HepG2 (cell line): ENCODE measurements around the gene SSC5D. TPM values are rescaled to one million over a fixed set of nuclear protein-coding genes. Genes with fewer than 3 reads are reported as not detected.

Source experiments
- ARNTL ChIP-seq: sonication (generic); formaldehyde crosslinking; IDR thresholded peaks from 2 replicates; pipeline ENCODE4 v1.4.0; 2020; ENCODE audit warnings: mild to moderate bottlenecking, missing genetic modification reagents
- DBP ChIP-seq: sonication (generic); formaldehyde crosslinking; IDR thresholded peaks from 2 replicates; pipeline ENCODE4 v1.4.0; 2020; ENCODE audit warnings: missing genetic modification reagents; ENCODE audit errors: not compliant biosample characterization
- HOXA3 ChIP-seq: sonication (generic); formaldehyde crosslinking; IDR thresholded peaks from 2 replicates; pipeline ENCODE4 v1.5.0; 2020; ENCODE audit warnings: missing genetic modification reagents
- ISX ChIP-seq: sonication (generic); formaldehyde crosslinking; conservative IDR thresholded peaks from 2 replicates; pipeline ENCODE4 v1.5.0; 2020; ENCODE audit warnings: missing genetic modification reagents
- KDM5B ChIP-seq: sonication (generic); formaldehyde crosslinking; IDR thresholded peaks from 2 replicates; pipeline ENCODE4 v1.4.0; 2020; ENCODE audit warnings: missing genetic modification reagents, mild to moderate bottlenecking, borderline replicate concordance
- KLF12 ChIP-seq: sonication (generic); formaldehyde crosslinking; IDR thresholded peaks from 2 replicates; pipeline ENCODE4 v1.4.0; 2020; ENCODE audit warnings: missing genetic modification reagents, borderline replicate concordance
- MLXIP ChIP-seq: sonication (generic); formaldehyde crosslinking; IDR thresholded peaks from 2 replicates; pipeline ENCODE4 v1.9.0; 2021; ENCODE audit warnings: missing genetic modification reagents, borderline replicate concordance
- MTA3 ChIP-seq: sonication (generic); formaldehyde crosslinking; IDR thresholded peaks from 2 replicates; pipeline ENCODE4 v1.4.0; 2020; ENCODE audit warnings: missing genetic modification reagents
- NCOR1 ChIP-seq: fragments of 200-600 bp; sonication (generic); IDR thresholded peaks from 2 replicates; pipeline ENCODE4 v1.7.0; 2017; ENCODE audit warnings: antibody characterized with exemption, low read length, borderline replicate concordance
- PAWR ChIP-seq: sonication (generic); formaldehyde crosslinking; IDR thresholded peaks from 2 replicates; pipeline ENCODE4 v1.4.0; 2020; ENCODE audit warnings: missing genetic modification reagents, mild to moderate bottlenecking, borderline replicate concordance
- SATB2 ChIP-seq: sonication (generic); formaldehyde crosslinking; IDR thresholded peaks from 2 replicates; pipeline ENCODE4 v1.5.0; 2020; ENCODE audit warnings: missing genetic modification reagents
- STAG1 ChIP-seq: sonication (generic); formaldehyde crosslinking; IDR thresholded peaks from 2 replicates; pipeline ENCODE4 v1.4.0; 2020; ENCODE audit warnings: missing genetic modification reagents
- TFDP2 ChIP-seq: sonication (generic); formaldehyde crosslinking; IDR thresholded peaks from 2 replicates; pipeline ENCODE4 v1.4.0; 2020; ENCODE audit warnings: missing genetic modification reagents
- TFE3 ChIP-seq: IDR thresholded peaks from 2 replicates; pipeline ENCODE4 v1.6.1; 2016
- U2AF1 ChIP-seq: fragments of 200-400 bp; formaldehyde crosslinking; optimal IDR thresholded peaks from 2 replicates; pipeline ENCODE3; 2017; ENCODE audit warnings: mild to moderate bottlenecking, low read depth, low read length
- ZBTB42 ChIP-seq: sonication (generic); formaldehyde crosslinking; IDR thresholded peaks from 2 replicates; pipeline ENCODE4 v1.5.0; 2020; ENCODE audit warnings: mild to moderate bottlenecking, missing genetic modification reagents
- ZNF441 ChIP-seq: sonication (generic); formaldehyde crosslinking; IDR thresholded peaks from 2 replicates; pipeline ENCODE4 v1.7.0; 2021; ENCODE audit warnings: missing genetic modification reagents, borderline replicate concordance
- ZNF746 ChIP-seq: sonication (generic); formaldehyde crosslinking; IDR thresholded peaks from 2 replicates; pipeline ENCODE4 v1.8.0; 2022; ENCODE audit warnings: mild to moderate bottlenecking, missing genetic modification reagents
- ZNF841 ChIP-seq: sonication (generic); formaldehyde crosslinking; IDR thresholded peaks from 2 replicates; pipeline ENCODE4 v1.8.1; 2023; ENCODE audit warnings: missing genetic modification reagents, borderline replicate concordance
- polyA plus RNA-seq, 8 experiments: library from polyadenylated mRNA; depleted of rRNA in 3 of 8; stranded (reverse) in 7 of 8; unstranded in 1 of 8; fragments of >200 nt; fragmentation: Illumina TruSeq in 4 of 8; extraction: Trizol in 4 of 8; gene quantifications; 2 replicates each; pipeline versions ENCODE4 v1.2.1 to v1.2.3, GENCODE V29; 2011 to 2016; ENCODE audit warnings: low read depth in 4 of 8, missing spikeins in 1 of 8, mixed read lengths in 1 of 8; ENCODE audit not compliant: insufficient read depth in 1 of 8
- total RNA-seq, 5 experiments: library from RNA; depleted of rRNA; stranded (reverse); fragments of >200 nt; fragmentation: Illumina TruSeq; extraction: Trizol; gene quantifications; 2 replicates each; pipeline ENCODE4 v1.2.3, GENCODE V29; 2016; ENCODE audit warnings: low read depth in 1 of 5
- TF ChIP-seq, protein P1 (sequence below): sonication (generic); formaldehyde crosslinking; IDR thresholded peaks from 2 replicates; pipeline ENCODE4 v1.4.0; 2020; ENCODE audit warnings: missing genetic modification reagents, mild to moderate bottlenecking, borderline replicate concordance

The SSC5D gene
- total and polyA plus RNA-seq, 2 of the 13 experiments (the other 11 are each of a cell fraction or from before 2014, with no cell fraction given): not detected

DNA sequence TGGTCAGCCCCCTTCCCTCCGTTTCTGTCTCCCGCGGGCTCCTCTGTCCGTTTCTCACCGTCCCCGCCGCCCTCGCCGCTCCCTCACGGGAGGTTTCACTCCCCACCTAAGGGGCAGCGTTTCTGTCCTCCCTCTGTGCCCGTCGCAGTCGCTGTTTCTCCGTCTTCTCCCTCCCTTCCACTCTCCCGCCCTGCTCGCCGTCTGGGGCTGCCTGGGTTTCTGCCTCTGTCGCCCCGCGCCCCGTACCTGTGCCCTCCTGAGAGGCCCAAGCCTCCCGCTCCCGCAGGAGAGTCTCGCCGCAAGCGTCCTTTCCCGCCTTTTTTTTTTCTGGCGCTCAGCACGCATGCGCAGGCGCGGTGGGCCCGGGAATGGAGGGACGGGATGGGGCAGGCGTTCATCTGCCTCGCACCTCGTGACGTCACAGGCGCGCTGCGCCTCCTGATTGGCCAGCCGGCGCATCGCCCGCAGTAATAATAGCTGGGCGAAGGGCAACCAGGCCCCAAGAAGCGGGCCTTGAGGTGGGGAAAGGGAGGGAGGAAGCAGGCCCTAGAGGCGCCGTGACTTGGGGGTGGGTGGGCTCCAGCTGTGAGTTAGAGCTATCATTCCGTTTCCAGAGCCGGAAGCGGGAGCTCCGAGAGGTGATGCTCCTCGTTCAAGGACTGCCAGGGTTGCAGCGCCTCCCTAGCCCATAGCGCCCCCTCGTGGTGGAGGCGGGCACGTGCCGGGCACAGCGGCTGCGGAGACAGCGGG, 15.4 kb downstream of the SSC5D start (continued):
- peak; percentile 42; the same call in 1 of the 2 replicates for TF ChIP-seq TFE3 (CRISPR knock-in tag)
- TF ChIP-seq ZBTB42 (CRISPR knock-in tag): no peak
- TF ChIP-seq ZNF746: no peak
- TF ChIP-seq U2AF1: no peak
- TF ChIP-seq NCOR1: no peak
- TF ChIP-seq HOXA3: peak; percentile 84
- TF ChIP-seq, protein P1, sequence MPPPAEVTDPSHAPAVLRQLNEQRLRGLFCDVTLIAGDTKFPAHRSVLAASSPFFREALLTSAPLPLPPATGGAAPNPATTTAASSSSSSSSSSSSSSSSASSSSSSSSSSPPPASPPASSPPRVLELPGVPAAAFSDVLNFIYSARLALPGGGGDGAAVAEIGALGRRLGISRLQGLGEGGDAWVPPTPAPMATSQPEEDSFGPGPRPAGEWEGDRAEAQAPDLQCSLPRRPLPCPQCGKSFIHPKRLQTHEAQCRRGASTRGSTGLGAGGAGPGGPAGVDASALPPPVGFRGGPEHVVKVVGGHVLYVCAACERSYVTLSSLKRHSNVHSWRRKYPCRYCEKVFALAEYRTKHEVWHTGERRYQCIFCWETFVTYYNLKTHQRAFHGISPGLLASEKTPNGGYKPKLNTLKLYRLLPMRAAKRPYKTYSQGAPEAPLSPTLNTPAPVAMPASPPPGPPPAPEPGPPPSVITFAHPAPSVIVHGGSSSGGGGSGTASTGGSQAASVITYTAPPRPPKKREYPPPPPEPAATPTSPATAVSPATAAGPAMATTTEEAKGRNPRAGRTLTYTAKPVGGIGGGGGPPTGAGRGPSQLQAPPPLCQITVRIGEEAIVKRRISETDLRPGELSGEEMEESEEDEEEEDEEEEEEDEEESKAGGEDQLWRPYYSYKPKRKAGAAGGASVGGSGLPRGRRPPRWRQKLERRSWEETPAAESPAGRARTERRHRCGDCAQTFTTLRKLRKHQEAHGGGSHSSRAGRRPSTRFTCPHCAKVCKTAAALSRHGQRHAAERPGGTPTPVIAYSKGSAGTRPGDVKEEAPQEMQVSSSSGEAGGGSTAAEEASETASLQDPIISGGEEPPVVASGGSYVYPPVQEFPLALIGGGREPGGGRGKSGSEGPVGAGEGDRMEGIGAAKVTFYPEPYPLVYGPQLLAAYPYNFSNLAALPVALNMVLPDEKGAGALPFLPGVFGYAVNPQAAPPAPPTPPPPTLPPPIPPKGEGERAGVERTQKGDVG (CRISPR knock-in tag): peak; percentile 67; the same call in 1 of the 2 replicates
- TF ChIP-seq DBP (CRISPR knock-in tag): peak; percentile 56
- no peak for TF ChIP-seq ZNF441 (CRISPR knock-in tag)
- TF ChIP-seq MTA3: no peak
- TF ChIP-seq SATB2 (CRISPR knock-in tag): no peak
- no peak for TF ChIP-seq PAWR (CRISPR knock-in tag)
- TF ChIP-seq KDM5B (CRISPR knock-in tag): no peak; the same call in 1 of the 2 replicates
- 0 out of 2 replicates have a peak, but pooled peaks have one; percentile 29 for TF ChIP-seq ZNF841
- TF ChIP-seq ISX (CRISPR knock-in tag): no peak
- peak; percentile 89 for TF ChIP-seq TFDP2 (CRISPR knock-in tag)
- no peak for TF ChIP-seq MLXIP
- 0 out of 2 replicates have a peak, but pooled peaks have one; percentile 56 for TF ChIP-seq ARNTL (CRISPR knock-in tag)
- TF ChIP-seq STAG1: peak; percentile 94
- TF ChIP-seq KLF12 (CRISPR knock-in tag): no peak
